AG09309 (cell line): ENCODE data around the gene IQGAP2.

Experiments used
- DNase-seq: peaks from one replicate; pipeline ENCODE4 v3.0.0-alpha.2; 2010; ENCODE audit warnings: low read depth
- H3K4me3 ChIP-seq: 2 replicates; pipeline ENCODE4 v1.5.1; 2011; ENCODE audit warnings: mild to moderate bottlenecking, low read depth, low read length, moderate library complexity; ENCODE audit not compliant: control insufficient read depth
- CTCF ChIP-seq: IDR thresholded peaks from 2 replicates; pipeline ENCODE4 v1.5.1; 2011; ENCODE audit warnings: mild to moderate bottlenecking, low read depth, low read length, inconsistent platforms; ENCODE audit not compliant: insufficient read depth, control insufficient read depth; ENCODE audit errors: missing control alignments

The IQGAP2 gene

DNA sequence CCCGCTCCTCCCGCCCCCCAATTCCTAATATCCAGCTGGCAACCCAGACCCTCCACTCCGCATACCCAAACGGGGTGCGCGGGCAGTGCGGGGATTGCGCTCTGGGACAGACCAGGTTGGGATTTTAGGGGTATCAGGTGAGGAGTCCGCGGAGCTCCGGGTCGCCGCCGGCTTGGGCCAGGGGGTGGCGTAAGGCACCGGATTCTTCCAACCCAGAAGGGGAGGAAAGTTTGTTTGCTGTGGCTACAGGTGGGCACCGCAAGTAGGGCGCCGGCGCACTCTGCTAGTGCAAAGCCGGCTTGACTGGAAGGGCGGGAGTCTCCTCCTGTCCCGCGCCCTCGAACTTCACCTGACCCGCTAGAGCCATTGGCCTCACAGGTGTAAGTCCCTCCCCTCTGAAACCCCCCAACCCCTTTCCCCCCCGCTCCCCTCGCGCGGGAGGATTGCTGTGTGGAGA, 709 bp downstream of the IQGAP2 start:
- TF ChIP-seq CTCF: no peak
- no peak overlapping the region; the same call in none of the 2 replicates for H3K4me3 ChIP-seq
- no peak for DNase-seq

DNA sequence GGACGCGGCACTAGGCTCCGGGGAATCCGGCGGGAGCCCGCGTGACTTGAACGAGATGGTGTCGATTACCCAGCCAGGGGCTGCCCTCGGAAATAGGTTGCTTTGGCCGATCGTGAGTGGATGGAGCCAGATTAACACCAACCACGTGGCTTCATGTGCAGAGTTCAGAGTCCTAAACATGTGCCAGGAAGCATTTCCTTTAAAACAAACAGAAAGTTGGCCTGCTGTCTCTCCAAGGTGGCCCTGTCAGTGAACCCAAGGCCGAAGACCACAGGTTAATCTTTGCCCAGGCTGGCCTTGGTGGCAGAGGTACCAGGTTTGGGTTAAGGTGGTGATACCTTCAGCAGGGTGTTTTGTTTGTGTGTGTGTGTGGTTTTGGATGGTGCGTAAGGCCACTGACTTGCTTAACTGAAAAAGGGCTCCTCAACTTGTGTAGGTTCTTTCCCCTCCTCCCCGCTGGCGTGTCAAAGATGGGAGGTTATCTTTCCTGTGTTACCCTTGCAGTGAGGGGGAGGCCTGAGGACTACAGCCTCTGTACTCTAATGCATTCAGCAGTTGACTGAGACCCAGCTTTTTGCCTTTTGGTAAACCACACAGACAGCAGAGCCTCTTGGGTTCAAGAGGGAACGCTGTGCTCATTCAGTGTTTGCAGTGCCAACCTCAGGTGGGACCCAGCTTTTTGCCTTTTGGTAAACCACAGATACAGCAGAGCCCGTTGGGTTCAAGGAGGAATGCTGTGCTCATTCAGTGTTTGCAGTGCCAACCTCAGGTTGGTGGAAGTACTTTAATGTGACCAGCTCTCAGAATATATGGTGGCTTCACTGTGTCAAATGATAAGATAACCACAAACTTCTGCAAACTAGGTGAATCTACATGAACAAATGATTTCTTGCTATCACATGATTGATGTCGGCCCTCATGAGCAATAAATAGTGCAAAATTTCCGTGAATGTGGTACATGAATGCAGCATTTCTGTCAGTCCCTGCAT, 1.4 kb downstream of the IQGAP2 start:
- no peak overlapping the region for H3K4me3 ChIP-seq
- no peak for DNase-seq
- TF ChIP-seq CTCF: no peak

- no peak for TF ChIP-seq CTCF
- DNase-seq: no peak
- no peak overlapping the region for H3K4me3 ChIP-seq
Measured at GRCh38 chr5:76406014-76406413, 2.9 kb downstream of the IQGAP2 start.

GRCh38 chr5:76406673-76407072, 3.6 kb downstream of the IQGAP2 start:
- no peak for TF ChIP-seq CTCF
- no peak for DNase-seq
- no peak overlapping the region for H3K4me3 ChIP-seq

DNA sequence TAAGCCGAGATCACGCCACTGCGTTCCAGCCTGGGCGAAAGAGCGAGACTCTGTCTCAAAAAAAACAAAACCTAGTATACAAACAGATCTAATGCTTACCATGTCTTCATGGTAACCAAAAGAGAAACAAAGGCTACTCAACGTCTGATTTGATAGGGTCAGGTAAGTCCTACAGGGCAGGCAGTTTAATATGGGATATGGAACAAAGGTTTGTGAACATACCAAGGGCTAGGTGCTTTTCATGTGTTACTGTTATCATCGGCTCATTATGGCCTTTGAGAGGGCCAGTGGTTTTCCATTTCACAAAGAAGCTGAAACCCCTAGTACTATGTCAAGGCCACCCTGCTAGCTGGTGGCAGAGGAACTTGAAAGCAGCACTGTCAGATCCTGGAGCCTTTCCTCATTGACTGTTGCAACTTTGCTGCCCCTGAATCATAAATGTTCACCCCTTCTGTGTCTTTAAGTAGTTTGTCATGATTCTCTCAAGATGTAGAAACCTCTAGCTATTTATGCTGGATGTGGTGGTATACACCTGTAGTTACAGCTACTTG, 5.1 kb downstream of the IQGAP2 start:
- TF ChIP-seq CTCF: no peak
- no peak overlapping the region for H3K4me3 ChIP-seq
- DNase-seq: no peak

DNA sequence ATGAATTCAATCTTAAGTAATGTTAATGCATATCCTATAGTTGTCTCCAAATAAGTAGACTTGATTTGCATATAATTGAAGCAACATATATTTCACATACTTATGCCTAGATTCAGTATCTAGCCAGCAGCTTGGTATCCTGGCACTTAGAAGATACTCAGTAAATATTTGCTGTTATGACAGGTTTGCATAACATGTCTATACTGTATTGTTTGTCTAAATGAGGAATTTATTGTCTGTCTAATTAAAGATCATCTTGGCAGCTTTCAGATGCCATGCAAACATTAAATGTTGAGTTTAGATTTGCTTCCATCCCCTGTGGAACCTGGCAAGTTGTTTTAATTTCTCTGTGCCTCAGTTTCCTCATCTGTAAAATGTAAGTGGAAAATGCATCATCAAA, 9.4 kb downstream of the IQGAP2 start:
- no peak overlapping the region for H3K4me3 ChIP-seq
- DNase-seq: no peak
- no peak for TF ChIP-seq CTCF
